ENCODE data around the gene GPR150. TPM values are rescaled to one million over a fixed set of nuclear protein-coding genes. Genes with fewer than 3 reads are reported as not detected.

Gene GPR150
- total and polyA plus RNA-seq, 2 of the 4 experiments (the other 2 are of a cell fraction), result under 0.01 to 0.10 TPM

- Histone ChIP-seq H2BK15ac (ENCODE audit: low read depth, low read length) (0 out of 3 replicates have a peak overlapping the region, but pooled peaks have one; percentile 14), H3K4me3 (ENCODE audit: insufficient read depth, low read depth, low read length) (no peak overlapping the region), H3K79me1 (ENCODE audit: low read depth in 1 of 2, low read length in 2 of 2) (no peaks in the 10 kb centered on the region), H4K91ac (ENCODE audit: insufficient read depth, low read depth, low read length) (no peak overlapping the region), H2AK5ac (ENCODE audit: low read depth, low read length) (peak overlapping the region; percentile 44; the same call in 1 of the 2 replicates), H3K56ac (ENCODE audit: extremely low read depth, insufficient read depth, low read length) (no peak overlapping the region), H2AFZ (replicated peaks; ENCODE audit: low read length, poor library complexity) (peak overlapping the region; percentile 45), H3K36me3 (ENCODE audit: control insufficient read depth, insufficient read depth, low read length) (no peaks in the 10 kb centered on the region), H3K14ac (replicated peaks; ENCODE audit: low read depth, low read length) (peak overlapping the region; percentile 49; the same call in 1 of the 2 replicates), H3K18ac (ENCODE audit: low read depth, low read length) (peak overlapping the region; percentile 92; the same call in 1 of the 2 replicates), H2BK5ac (ENCODE audit: low read depth, low read length, poor library complexity, severe bottlenecking) (no peak overlapping the region), H3K4me2 (ENCODE audit: low read depth, low read length) (no peak overlapping the region), H4K5ac (ENCODE audit: low read depth, low read length) (no peak overlapping the region), H3K23ac (ENCODE audit: low read depth, low read length) (peak overlapping the region; percentile 62; the same call in 1 of the 2 replicates), H2BK120ac (ENCODE audit: low read depth, low read length) (peak overlapping the region; percentile 18; the same call in 1 of the 2 replicates), H3K9ac (ENCODE audit: low read depth, low read length) (no peak overlapping the region), H3K27me3 (ENCODE audit: control insufficient read depth, insufficient read depth, low read length) (no peaks in the 10 kb centered on the region), H4K8ac (ENCODE audit: low read depth in 2 of 2, low read length in 2 of 2) (0 out of 4 replicates have a peak overlapping the region, but pooled peaks of 1 of the 2 experiments have one; percentile 46), H3K27ac (ENCODE audit: insufficient read depth, low read length) (no peak overlapping the region), H3K4me1 (ENCODE audit: control insufficient read depth, insufficient read depth, low read length) (peaks cover 11% of the 10 kb centered on the region), H4K20me1 (ENCODE audit: insufficient read depth, low read length) (no peaks in the 10 kb centered on the region), H3K9me1 (ENCODE audit: insufficient read depth, low read length) (no peaks in the 10 kb centered on the region), H3K9me3 (ENCODE audit: control insufficient read depth, insufficient read depth, low read length) (peaks cover 3% of the 10 kb centered on the region; the same call in 1 of the 2 replicates), H2AK9ac (replicated peaks; ENCODE audit: low read depth, low read length, poor library complexity) (no peak overlapping the region), H2BK20ac (ENCODE audit: low read depth, low read length) (no peak overlapping the region), H3K4ac (ENCODE audit: low read depth, low read length) (peak overlapping the region; percentile 34; the same call in 1 of the 2 replicates)
- TF ChIP-seq SMC3 (IDR thresholded peaks at IDR 0.05; ENCODE audit: low read depth, low read length) (no peak), BHLHE40 (IDR thresholded peaks at IDR 0.05; ENCODE audit: low read depth, low read length) (no peak), POLR2A (IDR thresholded peaks at IDR 0.05; ENCODE audit: low read depth, low read length) (no peak), FOS (IDR thresholded peaks at IDR 0.05; ENCODE audit: low read depth, low read length) (no peak), CHD1 (IDR thresholded peaks at IDR 0.05; ENCODE audit: low read depth, low read length) (no peak), MXI1 (IDR thresholded peaks at IDR 0.05; ENCODE audit: borderline replicate concordance, low read depth, low read length) (no peak), MAFK (IDR thresholded peaks at IDR 0.05; ENCODE audit: low read depth, low read length) (no peak), RFX5 (IDR thresholded peaks at IDR 0.05; ENCODE audit: low read depth, low read length) (no peak), RAD21 (IDR thresholded peaks at IDR 0.05; ENCODE audit: low read length) (no peak)
- ATAC-seq (ENCODE audit: low read depth) (no peak), DNase-seq (peak; percentile 59)
- ChIA-PET CTCF (no interaction called here), POLR2A (ENCODE audit: unreplicated experiment) (no interaction called here)
- in situ Hi-C loops (cut with MboI; ENCODE audit: low sequenced_read_pairs), result no loop called here
- intact Hi-C loops (cut with micrococcal nuclease), result no loop called here
- dilution Hi-C loops (cut with HindIII; ENCODE audit: low sequenced_read_pairs, unreplicated experiment), result no loop called here
- WGBS, 2 experiments (ENCODE audit: extremely low coverage in 2 of 2, insufficient read length in 1 of 2), result no CpG with 5 or more reads among the region's 5 CpGs
- BruUV-seq (replicated peaks), result no TSS peak
These were observed 2.8 kb upstream of the GPR150 start for GRCh38 chr5:95617057-95617456.

Measured in IMR-90 (cell line).